SW 1271 (cell line): ENCODE measurements around the gene ZNG1A.
"Not testable (repeated sequence)": the region's sequence is repeated elsewhere in the genome, so short reads cannot be mapped to it uniquely, and the experiment has no call there.

Experiments
- DNase-seq, 2 experiments: peaks; one replicate each; lab custom pipeline; 2025; lab: John Stamatoyannopoulos, UW

ZNG1A gene

DNA sequence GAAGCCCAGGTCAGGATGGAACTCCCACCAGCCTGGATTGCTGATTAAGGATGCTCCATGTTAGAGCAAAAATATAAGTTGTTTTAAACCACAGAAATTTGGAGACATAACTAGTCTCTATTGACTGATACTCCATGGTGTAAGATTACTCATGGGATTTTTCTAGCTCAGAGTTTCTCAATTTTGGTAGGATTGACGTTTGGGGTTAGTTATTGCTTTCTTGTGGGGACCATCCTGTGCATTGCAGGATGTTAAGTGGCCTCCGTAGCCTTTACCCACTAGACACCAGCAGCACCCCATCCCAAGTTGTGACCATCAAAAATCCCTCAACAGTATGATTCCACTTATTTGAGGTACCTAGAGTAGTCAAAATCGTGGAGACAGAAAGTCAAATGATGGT, 80.1 kb downstream of the ZNG1A start:
- DNase-seq = not testable (repeated sequence)

DNA sequence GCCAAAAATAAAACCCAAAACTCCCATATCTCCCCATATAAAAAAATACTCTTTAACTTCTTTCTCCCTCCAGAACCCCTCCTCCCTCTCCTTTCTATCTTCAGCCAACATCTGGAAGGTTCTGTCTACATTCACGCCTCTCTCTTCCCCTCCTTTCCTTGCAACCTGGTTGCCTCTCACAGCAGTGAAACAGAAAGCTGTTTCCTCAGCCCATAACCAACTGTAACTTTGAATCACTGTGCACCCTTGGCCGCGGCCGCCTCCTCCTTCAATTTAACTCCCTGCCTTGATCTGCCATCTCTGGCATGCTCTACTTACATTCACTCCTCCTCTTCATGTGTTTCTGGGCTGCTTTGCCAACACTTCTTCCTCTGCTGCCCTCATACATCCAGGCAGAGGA, 83.9 kb downstream of the ZNG1A start:
- not testable (repeated sequence) for DNase-seq

DNA sequence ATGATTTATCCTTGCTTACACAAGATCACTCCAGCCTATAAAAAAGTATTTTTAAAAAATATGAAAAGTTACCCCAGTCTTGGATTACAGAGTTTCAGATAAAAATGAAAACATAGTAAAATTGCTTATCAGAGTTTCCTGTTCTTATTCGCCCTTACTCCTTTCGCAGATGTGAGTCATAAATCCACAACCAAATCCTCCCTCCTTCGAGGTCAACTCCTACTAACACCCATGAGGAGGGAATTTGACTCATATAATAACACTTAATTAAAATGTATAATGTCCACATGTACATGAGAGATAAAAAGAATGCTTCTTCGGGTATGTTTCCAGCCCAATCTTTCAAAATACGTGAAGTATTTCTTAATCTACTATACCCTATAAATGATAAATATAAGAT, 84.5 kb downstream of the ZNG1A start:
- DNase-seq = not testable (repeated sequence)

DNA sequence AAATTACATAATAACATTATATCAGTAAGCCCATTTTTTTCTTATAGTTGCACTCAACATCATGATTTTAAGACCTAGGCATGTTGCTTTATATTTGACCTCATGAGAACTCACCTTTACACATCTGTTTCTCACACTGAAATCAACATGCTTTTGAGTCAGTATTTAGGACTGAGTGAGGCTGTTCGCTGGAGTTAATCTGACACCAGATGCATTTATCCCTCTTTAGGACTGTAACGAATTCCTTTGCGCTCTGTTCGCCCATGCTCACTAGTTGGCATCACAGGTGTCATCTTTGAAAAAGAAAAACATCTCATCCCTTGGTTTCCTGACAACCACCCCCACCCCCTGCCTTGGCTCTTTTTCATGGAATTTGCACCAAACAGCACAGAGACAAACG, 84.9 kb downstream of the ZNG1A start:
- not testable (repeated sequence) for DNase-seq

DNA sequence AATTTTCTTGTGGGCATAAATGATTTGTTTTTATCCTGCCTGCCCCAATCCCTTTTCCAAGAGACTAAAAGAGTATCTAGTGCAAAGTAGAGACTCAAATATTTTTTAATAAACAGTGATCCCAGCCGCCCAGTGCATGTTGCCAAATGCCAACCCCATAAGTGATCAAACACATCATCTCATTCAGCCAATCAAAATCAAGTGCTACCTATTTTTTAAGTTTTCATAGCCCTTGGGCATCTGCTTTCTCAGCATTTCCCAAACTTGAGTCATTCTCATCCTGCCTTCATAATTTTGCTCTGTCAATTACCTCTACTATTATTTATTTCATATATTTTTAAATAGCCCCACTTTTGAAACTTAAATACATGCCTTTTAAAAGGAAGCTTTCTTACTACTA, 88.0 kb downstream of the ZNG1A start:
- DNase-seq = not testable (repeated sequence)

DNA sequence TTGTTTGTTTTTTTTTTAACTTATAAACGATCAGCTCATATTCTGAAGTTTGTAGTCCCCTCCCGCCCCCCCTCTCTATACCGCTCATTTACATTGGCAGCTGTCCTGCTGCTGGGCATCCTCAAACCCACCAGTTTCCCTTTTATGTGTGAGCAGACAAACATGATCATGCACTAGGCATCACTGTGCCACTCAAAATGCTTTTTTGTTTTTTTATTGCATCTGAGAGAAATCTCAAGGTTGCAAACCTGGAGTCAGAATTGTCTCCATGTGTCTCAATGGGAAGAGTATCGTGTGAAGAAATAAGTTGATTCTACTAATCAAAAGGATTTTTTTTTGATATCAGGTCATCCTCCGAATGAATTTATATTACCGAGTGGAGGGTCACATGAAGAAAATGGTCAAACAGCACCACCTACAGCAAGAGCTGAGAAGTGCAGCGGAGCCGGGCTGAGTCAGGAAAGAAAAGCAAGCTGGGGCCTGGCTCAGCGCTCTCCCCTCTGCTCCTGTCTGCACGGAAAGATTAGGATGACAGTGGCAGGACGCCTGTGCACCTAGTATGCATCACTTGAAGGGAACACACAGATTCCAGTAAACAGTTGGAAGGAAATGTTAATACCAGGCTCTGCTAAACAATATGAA, 90.3 kb downstream of the ZNG1A start:
- DNase-seq = not testable (repeated sequence)

DNA sequence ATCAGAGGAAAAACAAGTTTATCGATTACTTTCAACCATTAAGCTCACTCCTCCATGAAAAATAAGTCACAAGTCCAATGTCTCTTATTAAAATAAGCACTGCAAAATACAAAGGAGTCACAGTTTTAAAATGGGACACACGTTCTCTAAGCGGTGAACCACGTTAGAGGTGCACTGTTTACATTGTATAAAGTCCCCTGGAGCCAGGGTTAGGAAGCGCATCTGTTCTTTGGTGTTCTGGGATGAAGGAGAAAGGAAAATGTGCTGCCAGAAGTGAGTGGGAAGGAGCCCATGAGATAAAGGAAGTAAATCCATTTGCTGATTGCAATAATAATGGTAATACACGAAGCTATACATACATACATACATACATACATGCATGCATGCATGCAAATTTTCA, 91.0 kb downstream of the ZNG1A start:
- DNase-seq = not testable (repeated sequence)

DNA sequence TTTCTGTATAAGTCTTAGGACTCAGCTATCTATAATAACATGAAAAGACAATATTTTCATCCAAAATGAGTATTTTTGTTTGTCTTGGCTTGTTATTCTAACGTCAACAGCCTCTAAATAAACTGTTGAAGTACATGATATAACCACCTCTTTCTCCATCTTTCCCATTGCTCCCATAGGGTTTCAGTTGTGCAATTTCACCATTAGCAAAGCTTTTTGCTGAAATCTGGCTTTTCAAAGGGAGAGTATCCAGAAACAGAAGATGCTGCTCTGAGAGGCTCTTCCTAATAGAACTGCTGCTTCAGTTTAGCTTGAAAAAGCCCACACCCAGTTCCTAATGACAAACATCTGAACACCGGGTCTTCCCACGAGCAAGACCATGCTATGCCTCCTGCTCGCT, 91.8 kb downstream of the ZNG1A start:
- DNase-seq = not testable (repeated sequence)

DNA sequence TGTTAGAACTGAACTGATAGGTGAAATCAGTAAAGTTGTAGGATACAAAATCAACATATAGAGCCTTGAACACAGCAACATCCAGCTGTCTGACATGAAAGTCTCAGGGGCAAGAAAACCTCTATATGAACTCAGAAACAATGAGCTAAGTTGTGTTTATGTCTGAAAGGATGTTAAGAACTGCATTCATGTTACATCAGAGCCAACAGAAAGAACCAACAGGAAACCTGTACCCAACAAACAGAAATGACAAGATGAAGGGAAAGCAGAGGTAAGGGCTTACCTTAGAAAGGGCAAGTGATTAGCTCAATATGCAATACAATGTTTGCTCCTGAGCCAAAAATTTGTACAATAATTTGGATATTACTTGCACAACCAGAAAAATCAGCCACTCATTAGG, 92.2 kb downstream of the ZNG1A start:
- DNase-seq = not testable (repeated sequence)

DNA sequence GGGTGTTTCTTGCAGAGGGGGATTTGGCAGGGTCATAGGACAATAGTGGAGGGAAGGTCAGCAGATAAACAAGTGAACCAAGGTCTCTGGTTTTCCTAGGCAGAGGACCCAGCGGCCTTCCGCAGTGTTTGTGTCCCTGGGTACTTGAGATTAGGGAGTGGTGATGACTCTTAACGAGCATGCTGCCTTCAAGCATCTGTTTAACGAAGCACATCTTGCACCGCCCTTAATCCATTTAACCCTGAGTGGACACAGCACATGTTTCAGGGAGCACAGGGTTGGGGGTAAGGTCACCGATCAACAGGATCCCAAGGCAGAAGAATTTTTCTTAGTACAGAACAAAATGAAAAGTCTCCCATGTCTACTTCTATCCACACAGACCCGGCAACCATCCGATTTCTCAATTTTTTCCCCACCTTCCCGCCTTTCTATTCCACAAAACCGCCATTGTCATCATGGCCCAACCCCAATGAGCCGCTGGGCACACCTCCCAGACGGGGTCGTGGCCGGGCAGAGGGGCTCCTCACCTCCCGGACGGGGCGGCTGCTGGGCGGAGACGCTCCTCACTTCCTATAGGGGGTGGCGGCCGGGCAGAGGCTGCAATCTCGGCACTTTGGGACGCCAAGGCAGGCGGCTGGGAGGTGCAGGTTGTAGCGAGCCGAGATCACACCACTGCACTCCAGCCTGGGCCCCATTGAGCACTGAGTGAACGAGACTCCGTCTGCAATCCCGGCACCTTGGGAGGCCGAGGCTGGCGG, 95.7 kb downstream of the ZNG1A start:
- DNase-seq = not testable (repeated sequence)

DNA sequence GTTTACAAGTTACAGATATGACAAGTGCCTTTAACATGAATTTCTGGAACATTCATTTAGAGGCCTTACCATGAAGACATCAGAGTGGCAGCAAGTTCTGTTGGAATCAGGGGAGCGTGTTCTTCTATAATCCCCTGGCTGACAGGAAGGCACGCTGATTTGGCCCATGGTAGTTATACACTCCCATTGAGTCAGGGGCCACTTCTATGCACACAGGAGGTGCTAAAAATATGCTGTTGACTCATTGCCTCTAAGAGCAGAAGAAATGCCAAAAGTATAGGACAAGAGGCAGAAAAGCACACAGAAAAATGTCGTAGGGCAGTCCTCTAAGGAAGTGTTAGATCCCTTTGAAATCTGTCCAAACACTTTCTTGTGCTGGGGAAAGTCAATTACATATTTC, 100.5 kb downstream of the ZNG1A start:
- DNase-seq = not testable (repeated sequence)

DNA sequence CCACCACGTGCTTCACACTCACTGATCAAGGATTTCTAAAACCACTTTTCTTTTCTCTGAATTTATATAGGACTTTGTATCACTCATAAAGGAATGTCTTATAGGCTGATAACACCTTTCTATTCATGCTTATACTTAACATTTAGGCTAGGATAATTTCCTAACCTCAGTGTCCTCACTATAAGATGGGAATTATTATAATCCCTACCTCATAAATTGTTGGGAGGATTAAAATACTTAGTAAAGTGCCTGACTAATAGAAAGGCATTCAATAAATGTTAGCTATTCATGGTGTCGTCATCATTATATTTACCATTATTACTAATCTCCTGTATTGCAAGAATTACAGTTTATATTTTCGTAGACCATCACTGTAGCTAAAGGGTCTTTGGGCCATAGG, 102.5 kb downstream of the ZNG1A start:
- DNase-seq = not testable (repeated sequence)

DNA sequence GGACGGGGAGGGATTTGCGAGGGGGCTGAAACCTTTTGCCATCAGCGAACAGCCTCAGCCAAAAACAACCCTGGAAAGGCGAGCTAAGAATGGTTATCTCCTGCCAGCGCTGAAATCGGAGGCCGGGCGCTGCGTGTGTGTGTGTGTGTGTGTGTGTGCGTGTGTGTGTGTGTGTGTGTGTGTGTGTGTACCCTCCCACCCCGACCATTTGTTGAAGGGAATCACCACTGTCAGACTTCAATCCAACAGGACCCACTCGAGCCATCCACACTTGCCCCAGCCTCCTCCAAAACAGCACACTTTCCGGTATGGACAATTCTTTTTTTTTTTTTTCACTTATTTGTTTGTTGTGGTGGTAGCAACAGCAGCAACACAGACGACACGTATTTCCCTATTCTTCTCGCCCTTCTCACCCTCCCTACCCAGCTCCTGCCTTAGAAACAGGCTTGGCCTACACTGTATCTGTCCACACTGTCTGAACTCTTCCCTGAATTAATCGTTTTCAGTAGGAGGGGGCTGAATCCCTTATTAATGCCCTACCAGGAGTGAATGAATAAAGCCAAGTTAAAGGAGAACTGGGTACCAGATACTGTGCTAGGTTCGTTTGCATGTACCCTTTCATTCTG, 104.8 kb downstream of the ZNG1A start:
- DNase-seq = not testable (repeated sequence)

DNA sequence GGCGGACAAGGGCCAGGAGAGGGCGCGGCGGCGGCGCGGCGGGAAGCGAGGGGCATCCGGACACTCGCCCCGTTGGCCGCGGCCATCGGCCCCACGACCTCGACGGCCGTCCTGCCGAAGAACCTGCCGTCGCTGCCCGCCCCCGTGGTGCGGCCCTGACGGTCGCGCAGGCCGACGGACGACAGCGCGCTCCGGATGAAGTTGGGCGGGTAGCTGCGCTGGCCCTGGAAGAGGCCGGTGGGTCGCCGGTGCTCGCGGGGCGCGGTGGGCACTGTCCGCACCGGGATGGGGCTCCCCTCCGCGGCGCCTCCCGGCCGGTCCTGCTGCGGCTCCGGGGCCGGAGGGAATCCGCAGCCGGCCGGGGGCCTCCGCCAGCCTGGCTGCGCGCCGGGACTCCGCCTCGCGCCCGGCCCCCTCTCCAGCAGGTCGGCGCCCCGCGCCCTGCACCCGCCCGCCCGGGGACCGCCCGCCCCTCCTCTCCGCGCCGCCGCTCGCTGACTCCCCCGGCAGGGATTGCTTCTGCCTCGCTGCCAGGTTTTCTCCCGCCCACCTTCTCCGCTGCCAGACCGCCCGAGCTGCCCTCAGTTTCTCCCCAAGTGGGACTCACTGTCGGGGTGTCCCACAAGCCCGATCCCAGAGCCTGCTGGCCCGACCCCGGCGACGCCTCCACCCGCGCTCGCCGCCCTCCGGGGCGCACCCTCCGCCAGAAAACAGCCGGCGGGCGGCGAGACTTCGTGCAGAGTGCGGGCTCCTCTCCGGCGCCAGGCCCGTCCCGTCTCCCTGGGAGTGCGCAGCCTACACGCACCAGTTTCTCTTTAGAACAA, 105.6 kb downstream of the ZNG1A start:
- not testable (repeated sequence) for DNase-seq
